PC-3 (cell line): ENCODE results near the gene MRPS10. TPM values are rescaled to one million over a fixed set of nuclear protein-coding genes. Genes with fewer than 3 reads are reported as not detected.
A peak's percentile ranks its signal among the peaks of the same experiment; 100 is the strongest.

Experiments
- ATAC-seq: fragments of 200-7000 bp; cut with Tn5 transposase; 2 replicates; pipeline ENCODE4 v1.9.1; 2020; ENCODE audit warnings: mild to moderate bottlenecking, moderate library complexity
- BruUV-seq: library from RNA; stranded (reverse); fragments of 400-500 nt; replicated peaks from 2 replicates; lab custom pipeline; 2021; lab: Mats Ljungman, UMichigan
- CTCF ChIA-PET: fragments of 300-600 bp; sonication (Branson Sonifier 250); formaldehyde crosslinking; loops from one replicate; lab custom pipeline; 2022; ENCODE audit warnings: antibody characterized with exemption; lab: Charles Lee
- POLR2A ChIA-PET: fragments of 300-600 bp; sonication (Branson Sonifier 250); formaldehyde crosslinking; loops from one replicate; lab custom pipeline; 2022; ENCODE audit warnings: antibody characterized with exemption; ENCODE audit not compliant: unreplicated experiment; lab: Charles Lee
- DNase-seq: peaks from one replicate; pipeline ENCODE4 v3.0.0-alpha.2; 2015
- H2AFZ ChIP-seq: fragments of 300-600 bp; sonication (generic); 2 replicates; pipeline ENCODE4 v1.6.0; 2016; ENCODE audit warnings: antibody characterized with exemption, low read length
- H3F3A ChIP-seq: fragments of 300-600 bp; sonication (generic); one replicate; pipeline ENCODE4 v1.6.0; 2017; ENCODE audit warnings: antibody characterized with exemption, low read length, control low read depth, mild to moderate bottlenecking; ENCODE audit not compliant: unreplicated experiment
- H3K27ac ChIP-seq: fragments of 300-600 bp; sonication (generic); 2 replicates; pipeline ENCODE4 v1.5.1; 2016; ENCODE audit warnings: mild to moderate bottlenecking, low read length
- H3K27me3 ChIP-seq: fragments of 300-600 bp; sonication (generic); 2 replicates; pipeline ENCODE4 v1.6.1; 2016; ENCODE audit warnings: low read length, mixed read lengths
- H3K36me3 ChIP-seq: fragments of 300-600 bp; sonication (generic); 2 replicates; pipeline ENCODE4 v1.6.1; 2016; ENCODE audit warnings: low read depth, mixed run types, low read length, mixed read lengths
- H3K4me1 ChIP-seq: fragments of 300-600 bp; sonication (generic); 2 replicates; pipeline ENCODE4 v1.5.1; 2016; ENCODE audit warnings: low read length; ENCODE audit not compliant: insufficient read depth
- H3K4me2 ChIP-seq: fragments of 300-600 bp; sonication (generic); 2 replicates; pipeline ENCODE4 v1.6.0; 2016; ENCODE audit warnings: low read length
- H3K4me3 ChIP-seq: fragments of 300-600 bp; sonication (generic); 2 replicates; pipeline ENCODE4 v1.5.1; 2016; ENCODE audit warnings: mild to moderate bottlenecking, low read length, mixed read lengths
- H3K79me2 ChIP-seq: fragments of 300-600 bp; sonication (generic); 2 replicates; pipeline ENCODE4 v1.6.1; 2017; ENCODE audit warnings: low read length, mixed read lengths
- H3K9ac ChIP-seq: fragments of 300-600 bp; sonication (generic); 2 replicates; pipeline ENCODE4 v1.6.0; 2016; ENCODE audit warnings: mild to moderate bottlenecking, low read length
- H3K9me2 ChIP-seq: fragments of 300-600 bp; sonication (generic); replicated peaks from 2 replicates; pipeline ENCODE4 v1.6.1; 2016; ENCODE audit warnings: mixed run types, low read length, mixed read lengths
- H3K9me3 ChIP-seq: fragments of 300-600 bp; sonication (generic); 2 replicates; pipeline ENCODE4 v1.6.1; 2016; ENCODE audit warnings: low read length, mixed read lengths
- H4K20me1 ChIP-seq: fragments of 300-600 bp; sonication (generic); 2 replicates; pipeline ENCODE4 v1.6.1; 2016; ENCODE audit warnings: low read length, mixed read lengths
- EZH2 ChIP-seq: fragments of 300-600 bp; sonication (generic); IDR thresholded peaks from one replicate; pipeline ENCODE4 v1.6.1; 2017; ENCODE audit warnings: antibody characterized with exemption, mild to moderate bottlenecking, low read length; ENCODE audit not compliant: unreplicated experiment
- EZH2phosphoT487 ChIP-seq: fragments of 300-600 bp; sonication (generic); IDR thresholded peaks from 2 replicates; pipeline ENCODE4 v1.6.1; 2018; ENCODE audit warnings: mild to moderate bottlenecking, antibody characterized with exemption, low read length, borderline replicate concordance
- intact Hi-C: fragments of 100-400 bp; cut with micrococcal nuclease; formaldehyde crosslinking; loops from 2 replicates; pipeline ENCODE4 v1.9.0; 2023
- total RNA-seq: library from RNA; depleted of rRNA; stranded (reverse); fragments of >200 nt; gene quantifications from 2 replicates; pipeline ENCODE4 v1.2.3, GENCODE V29; 2014
- TF ChIP-seq, protein P1 (sequence below): fragments of 300-600 bp; sonication (generic); conservative IDR thresholded peaks from 2 replicates; pipeline ENCODE4 v1.5.1; 2017; ENCODE audit warnings: antibody characterized with exemption, low read depth, mild to moderate bottlenecking, low read length

MRPS10 gene
- total RNA-seq, 1 experiment from 2014 or later = 82.1 TPM

DNA sequence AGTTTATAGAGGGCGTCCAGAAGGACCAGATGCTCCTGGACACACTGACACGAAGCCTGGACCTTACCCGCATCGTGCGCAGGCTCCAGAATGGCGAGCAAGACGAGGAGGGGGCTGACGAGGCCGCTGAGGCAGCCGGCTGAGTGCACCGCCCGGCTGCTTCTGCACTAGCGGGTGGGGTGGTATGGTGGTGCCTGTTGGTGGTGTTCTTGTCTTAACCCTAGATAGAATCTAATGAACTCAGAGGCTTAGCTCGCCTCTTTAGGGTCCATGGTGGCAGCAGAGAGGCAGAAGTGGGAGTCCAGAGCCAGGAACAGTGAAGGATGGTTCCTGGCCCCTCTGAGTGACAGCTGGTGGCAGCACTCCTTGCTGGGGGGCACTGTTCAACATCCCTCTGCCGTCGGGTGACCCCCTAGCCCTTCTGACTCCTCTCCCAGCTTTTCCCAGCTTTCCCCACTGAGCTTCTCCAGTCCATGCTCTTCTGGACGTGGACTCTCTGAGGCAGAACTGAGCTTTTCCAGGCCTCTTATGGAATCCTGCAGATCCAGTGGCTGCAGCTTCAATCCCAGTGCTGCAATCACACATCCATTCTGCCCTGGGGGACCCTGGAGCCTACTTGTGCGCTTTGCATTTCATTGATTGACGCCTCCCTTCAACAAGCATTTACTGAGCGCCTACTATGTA lies 38.3 kb downstream of the MRPS10 start:
- Histone ChIP-seq H3K9me3 (no peaks in the 10 kb centered on the region), H3K79me2 (no peaks in the 10 kb centered on the region), H3F3A (no peaks in the 10 kb centered on the region), H3K4me3 (no peak overlapping the region), H3K27ac (no peak overlapping the region), H3K4me1 (peaks cover 8% of the 10 kb centered on the region), H3K4me2 (no peak overlapping the region), H3K9ac (no peak overlapping the region), H3K36me3 (no peaks in the 10 kb centered on the region), H4K20me1 (no peaks in the 10 kb centered on the region), H2AFZ (no peak overlapping the region), H3K9me2 (no peaks in the 10 kb centered on the region), H3K27me3 (no peaks in the 10 kb centered on the region)
- no peak for DNase-seq
- intact Hi-C loops = no loop called here
- ChIA-PET CTCF (no interaction called here), POLR2A (no interaction called here)
- peak; percentile 13; the same call in 1 of the 2 replicates for ATAC-seq
- BruUV-seq = no TSS peak
- TF ChIP-seq EZH2 (no peak), EZH2phosphoT487 (no peak)
- TF ChIP-seq, protein P1, sequence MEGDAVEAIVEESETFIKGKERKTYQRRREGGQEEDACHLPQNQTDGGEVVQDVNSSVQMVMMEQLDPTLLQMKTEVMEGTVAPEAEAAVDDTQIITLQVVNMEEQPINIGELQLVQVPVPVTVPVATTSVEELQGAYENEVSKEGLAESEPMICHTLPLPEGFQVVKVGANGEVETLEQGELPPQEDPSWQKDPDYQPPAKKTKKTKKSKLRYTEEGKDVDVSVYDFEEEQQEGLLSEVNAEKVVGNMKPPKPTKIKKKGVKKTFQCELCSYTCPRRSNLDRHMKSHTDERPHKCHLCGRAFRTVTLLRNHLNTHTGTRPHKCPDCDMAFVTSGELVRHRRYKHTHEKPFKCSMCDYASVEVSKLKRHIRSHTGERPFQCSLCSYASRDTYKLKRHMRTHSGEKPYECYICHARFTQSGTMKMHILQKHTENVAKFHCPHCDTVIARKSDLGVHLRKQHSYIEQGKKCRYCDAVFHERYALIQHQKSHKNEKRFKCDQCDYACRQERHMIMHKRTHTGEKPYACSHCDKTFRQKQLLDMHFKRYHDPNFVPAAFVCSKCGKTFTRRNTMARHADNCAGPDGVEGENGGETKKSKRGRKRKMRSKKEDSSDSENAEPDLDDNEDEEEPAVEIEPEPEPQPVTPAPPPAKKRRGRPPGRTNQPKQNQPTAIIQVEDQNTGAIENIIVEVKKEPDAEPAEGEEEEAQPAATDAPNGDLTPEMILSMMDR = no peak

DNA sequence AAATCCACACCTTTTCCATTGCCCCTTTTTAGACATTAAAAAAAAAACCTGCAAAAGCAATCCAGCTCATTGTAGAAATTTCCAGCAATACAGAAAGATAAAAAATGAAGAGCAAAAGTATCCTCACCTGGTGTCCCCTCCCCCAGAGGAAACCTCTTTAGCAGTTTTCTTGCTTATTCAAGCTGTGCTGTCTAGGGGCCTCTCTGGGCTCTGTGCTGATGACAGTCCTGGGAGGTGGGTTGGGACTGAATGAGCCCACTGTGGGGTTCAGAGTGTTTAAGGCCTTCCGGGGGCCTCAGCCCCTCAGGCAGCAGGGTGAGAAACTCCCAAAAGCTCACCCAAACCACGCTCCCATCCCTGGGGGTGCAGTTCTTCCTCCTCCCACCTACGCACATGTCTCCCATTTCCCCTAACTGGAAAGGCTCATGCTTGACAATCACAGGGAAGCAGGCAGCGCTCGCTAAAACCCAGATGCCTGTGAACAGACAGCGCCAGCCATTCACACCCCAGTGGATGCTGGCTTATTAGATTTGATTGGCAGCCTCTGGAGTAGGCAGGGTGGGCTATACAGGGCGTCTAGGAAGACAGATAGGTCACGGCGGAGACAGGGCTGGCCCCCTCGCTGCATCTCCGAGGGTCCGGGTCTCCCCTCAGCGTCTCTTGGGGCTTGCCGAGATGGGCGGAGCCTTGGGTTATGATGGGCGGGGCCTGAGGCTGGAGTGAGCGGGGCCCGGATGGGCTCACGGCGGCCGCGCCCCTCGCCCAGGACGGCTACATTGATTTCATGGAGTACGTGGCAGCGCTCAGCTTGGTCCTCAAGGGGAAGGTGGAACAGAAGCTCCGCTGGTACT lies 39.9 kb downstream of the MRPS10 start:
- Histone ChIP-seq H3K4me1 (peaks cover 8% of the 10 kb centered on the region), H3K27ac (no peak overlapping the region), H3K9me2 (no peaks in the 10 kb centered on the region), H3K4me3 (no peak overlapping the region), H3K36me3 (no peaks in the 10 kb centered on the region), H2AFZ (no peak overlapping the region), H4K20me1 (no peaks in the 10 kb centered on the region), H3K9me3 (no peaks in the 10 kb centered on the region), H3K27me3 (no peaks in the 10 kb centered on the region), H3K4me2 (no peak overlapping the region), H3K9ac (no peak overlapping the region), H3K79me2 (no peaks in the 10 kb centered on the region), H3F3A (no peaks in the 10 kb centered on the region)
- DNase-seq (no peak), ATAC-seq (no peak)
- TF ChIP-seq, protein P1 = no peak
- TF ChIP-seq EZH2 (no peak), EZH2phosphoT487 (no peak)
- ChIA-PET POLR2A (no interaction called here), CTCF (no interaction called here)
- intact Hi-C loops = no loop called here
- no TSS peak for BruUV-seq

DNA sequence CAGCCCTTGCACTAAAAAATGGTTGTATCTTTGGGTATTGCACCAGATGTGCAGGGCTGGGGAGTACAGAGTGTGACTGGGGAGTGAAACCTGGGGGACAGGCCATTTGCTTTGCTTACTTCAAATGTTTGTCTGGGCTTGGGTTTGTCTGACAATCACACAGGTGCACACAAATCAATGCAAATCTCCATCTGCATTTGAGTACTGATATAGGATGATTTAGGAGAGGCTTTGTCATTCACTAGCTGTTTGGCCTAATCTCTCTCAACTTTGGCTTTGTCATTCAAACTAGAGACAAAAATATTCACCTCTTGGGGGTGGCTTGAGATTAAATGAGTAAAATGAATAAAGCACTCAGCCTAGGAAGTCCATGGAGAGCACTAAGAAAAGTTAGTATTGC lies 40.7 kb downstream of the MRPS10 start:
- no peak overlapping the region for H3K4me2 ChIP-seq
- no peaks in the 10 kb centered on the region for H3K9me3 ChIP-seq
- H3K4me3 ChIP-seq = no peak overlapping the region
- intact Hi-C loops = no loop called here
- ChIA-PET POLR2A (no interaction called here), CTCF (no interaction called here)
- TF ChIP-seq EZH2 = no peak
- no peak overlapping the region for H3K9ac ChIP-seq
- no TSS peak for BruUV-seq
- DNase-seq = no peak
- H3F3A ChIP-seq = no peaks in the 10 kb centered on the region
- peaks cover 8% of the 10 kb centered on the region for H3K4me1 ChIP-seq
- no peaks in the 10 kb centered on the region for H4K20me1 ChIP-seq
- no peak overlapping the region for H3K27ac ChIP-seq
- no peak overlapping the region for H2AFZ ChIP-seq
- H3K27me3 ChIP-seq = no peaks in the 10 kb centered on the region
- H3K9me2 ChIP-seq = no peaks in the 10 kb centered on the region
- no peak for ATAC-seq
- H3K36me3 ChIP-seq = no peaks in the 10 kb centered on the region
- no peaks in the 10 kb centered on the region for H3K79me2 ChIP-seq
